ENCODE data around the gene TRAK1.

DNA sequence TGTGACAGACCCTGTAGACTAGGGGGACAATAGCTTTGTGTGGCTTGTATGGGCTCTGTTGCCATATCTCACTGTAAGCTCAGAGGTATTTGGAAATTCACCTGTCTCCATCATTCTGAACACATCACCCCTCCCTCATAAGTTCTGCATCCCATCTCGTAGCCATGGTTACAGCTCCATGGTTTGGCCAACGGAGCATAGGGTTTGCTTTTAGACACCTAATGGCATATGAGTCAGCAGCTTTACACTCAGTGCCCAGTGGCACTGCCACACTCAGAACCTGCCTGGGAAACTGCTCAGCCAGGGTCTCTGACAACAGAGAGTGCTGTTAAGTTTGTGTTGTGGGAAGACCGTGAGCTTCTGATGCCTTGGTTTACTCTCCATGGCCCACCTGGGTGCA, 107.6 kb downstream of the TRAK1 start:
- TF ChIP-seq CEBPB (IDR thresholded peaks at IDR 0.05; ENCODE audit: low read depth, low read length) = no peak
- TF ChIP-seq ELK1 (IDR thresholded peaks at IDR 0.05; ENCODE audit: borderline replicate concordance, low read depth, low read length) = no peak
